Peyer's patch (tissue), 4 donors: ENCODE results near the gene CD300LG. TPM values are rescaled to one million over a fixed set of nuclear protein-coding genes. Genes with fewer than 3 reads are reported as not detected.
A peak's percentile ranks its signal among the peaks of the same experiment; 100 is the strongest.

Source experiments
- DNase-seq, 3 donors: peaks; one replicate each; pipeline ENCODE4 v3.0.0-alpha.2; 2017 to 2019
- H3K27ac ChIP-seq, 4 donors: fragments of 200-600 bp; sonication (generic); one replicate each; pipeline ENCODE4 v1.5.1; 2016 to 2019
- H3K27me3 ChIP-seq, 2 donors: fragments of 200-600 bp; sonication (generic); one replicate each; pipeline ENCODE4 v1.5.1; 2019
- H3K36me3 ChIP-seq, 3 donors: fragments of 200-600 bp; sonication (generic); one replicate each; pipeline ENCODE4 v1.5.1; 2016 to 2019
- H3K4me1 ChIP-seq, 4 donors: fragments of 200-600 bp; sonication (generic); one replicate each; pipeline ENCODE4 v1.5.1; 2016 to 2019
- H3K4me3 ChIP-seq, 4 donors: fragments of 200-600 bp; sonication (generic); 1 replicate in 3 of 4; 2 replicates in 1 of 4; pipeline ENCODE4 v1.5.1; 2016 to 2019; ENCODE audit warnings: mild to moderate bottlenecking in 1 of 4
- H3K9me3 ChIP-seq, 4 donors: fragments of 200-600 bp; sonication (generic); one replicate each; pipeline ENCODE4 v1.5.1; 2016 to 2019; ENCODE audit warnings: mild to moderate bottlenecking in 1 of 4
- CTCF ChIP-seq, 6 experiments: fragments of 450-650 bp in 4 of 6; fragments of 200-600 bp in 2 of 6; sonication (generic) in 1 of 6; IDR thresholded peaks; one replicate each; pipeline ENCODE4 v1.5.1; 2017 to 2019; ENCODE audit warnings: antibody characterized with exemption in 6 of 6, mild to moderate bottlenecking in 3 of 6, moderate library complexity in 1 of 6
- POLR2A ChIP-seq, 2 donors: fragments of 450-650 bp; IDR thresholded peaks; one replicate each; pipeline ENCODE4 v1.5.1; 2017; ENCODE audit warnings: antibody characterized with exemption in 2 of 2, mild to moderate bottlenecking in 2 of 2, moderate library complexity in 2 of 2
- total RNA-seq, 4 donors: library from RNA; depleted of rRNA; stranded (reverse); fragments of >200 nt; gene quantifications; one replicate each; pipeline ENCODE4 v1.1.0, GENCODE V29; 2016

The CD300LG gene
- total RNA-seq, 4 donors from 2014 or later, result 0.54 TPM; not detected in 3

- no peak for DNase-seq
- H3K36me3 ChIP-seq, result no peaks in the 10 kb centered on the region
- TF ChIP-seq POLR2A (IDR thresholded peaks at IDR 0.05), result no peak
- TF ChIP-seq CTCF (IDR thresholded peaks at IDR 0.05), result no peak
- peak overlapping the region; percentile 36 to 67 (median 54) for H3K4me3 ChIP-seq
- H3K9me3 ChIP-seq, result no peaks in the 10 kb centered on the region
- peaks cover 0 to 22% of the 10 kb centered on the region in 2 donors for H3K27me3 ChIP-seq
- peaks cover 5 to 23% (median 18%) of the 10 kb centered on the region in 4 donors for H3K4me1 ChIP-seq
- H3K27ac ChIP-seq, result peak overlapping the region; percentile 62 to 85 (median 67)
These were observed 60.0 kb downstream of the CD300LG start for GRCh38 chr17:43906951-43907424.

GRCh38 chr17:43907425-43907981, 60.5 kb downstream of the CD300LG start, which contains the start of gene MPP2:
Gene MPP2, minus strand, starts transcription at chr17:43907536. Its CDS starts 3,076 bp downstream, at chr17:43904460.
- Histone ChIP-seq H3K4me3 (peak within 1 kb of the TSS; percentile 36 to 67 (median 54)), H3K27ac (peak within 1 kb of the TSS; percentile 62 to 85 (median 67)), H3K27me3 (peaks cover 0 to 22% of the 10 kb centered on the region in 2 donors), H3K9me3 (no peaks in the 10 kb centered on the region), H3K4me1 (peaks cover 5 to 23% (median 18%) of the 10 kb centered on the region in 4 donors), H3K36me3 (no peaks in the 10 kb centered on the region)
- TF ChIP-seq CTCF (IDR thresholded peaks at IDR 0.05), result peak in 3 of 6 experiments; percentile 12 to 15 (median 15)
- no peak for TF ChIP-seq POLR2A (IDR thresholded peaks at IDR 0.05)
- DNase-seq, result peak; percentile 69 to 83 (median 70)

- Histone ChIP-seq H3K27me3 (peaks cover 0 to 22% of the 10 kb centered on the region in 2 donors), H3K9me3 (no peaks in the 10 kb centered on the region), H3K4me1 (peaks cover 5 to 23% (median 18%) of the 10 kb centered on the region in 4 donors), H3K27ac (peak overlapping the region; percentile 62 to 85 (median 67)), H3K36me3 (no peaks in the 10 kb centered on the region), H3K4me3 (peak overlapping the region; percentile 36 to 67 (median 54))
- no peak for TF ChIP-seq CTCF (IDR thresholded peaks at IDR 0.05)
- no peak for TF ChIP-seq POLR2A (IDR thresholded peaks at IDR 0.05)
- DNase-seq, result peak in 2 of 3 donors; percentile 37 to 73
These were observed 61.2 kb downstream of the CD300LG start for GRCh38 chr17:43907998-43908721.

- H3K36me3 ChIP-seq, result no peaks in the 10 kb centered on the region
- TF ChIP-seq POLR2A (IDR thresholded peaks at IDR 0.05) (no peak), CTCF (IDR thresholded peaks at IDR 0.05) (no peak)
- H3K9me3 ChIP-seq, result no peaks in the 10 kb centered on the region
- no peak overlapping the region for H3K27ac ChIP-seq
- peaks cover 5 to 23% (median 18%) of the 10 kb centered on the region in 4 donors for H3K4me1 ChIP-seq
- no peak for DNase-seq
- H3K4me3 ChIP-seq, result no peak overlapping the region
- peaks cover 0 to 22% of the 10 kb centered on the region in 2 donors for H3K27me3 ChIP-seq
These were observed 62.7 kb downstream of the CD300LG start for GRCh38 chr17:43909537-43910231.

GRCh38 chr17:43911904-43912303, 64.9 kb downstream of the CD300LG start:
- no peak for TF ChIP-seq POLR2A (IDR thresholded peaks at IDR 0.05)
- no peak for TF ChIP-seq CTCF (IDR thresholded peaks at IDR 0.05)
- no peak overlapping the region for H3K4me3 ChIP-seq
- no peak overlapping the region for H3K27ac ChIP-seq
- no peaks in the 10 kb centered on the region for H3K36me3 ChIP-seq
- peaks cover 0 to 10% of the 10 kb centered on the region in 2 donors for H3K27me3 ChIP-seq
- DNase-seq, result no peak
- H3K9me3 ChIP-seq, result no peaks in the 10 kb centered on the region
- peaks cover 0 to 11% (median 8%) of the 10 kb centered on the region in 4 donors for H3K4me1 ChIP-seq
